Measurements from ENCODE around the gene CACNG5.

GRCh38 chr17:66843627-66844026, 8.7 kb downstream of the CACNG5 start:
- TF ChIP-seq CTCF (IDR thresholded peaks at IDR 0.05) (no peak), POLR2A (IDR thresholded peaks at IDR 0.05) (no peak), POLR2AphosphoS5 (IDR thresholded peaks at IDR 0.05) (no peak)

Data from gastroesophageal sphincter (tissue), 3 donors.